Stomach (tissue), 9 donors: Measurements from ENCODE around the gene RINL. TPM values are rescaled to one million over a fixed set of nuclear protein-coding genes. Genes with fewer than 3 reads are reported as not detected.
"Not testable (repeated sequence)": the region's sequence is repeated elsewhere in the genome, so short reads cannot be mapped to it uniquely, and the experiment has no call there.

Experiments used
- DNase-seq, 2 donors: peaks; one replicate each; pipeline versions ENCODE4 v3.0.0 to v3.0.0-alpha.2; 2013 to 2019
- H3K27ac ChIP-seq, 5 donors: fragments of 200-600 bp in 4 of 5; sonication (generic) in 4 of 5; one replicate each; pipeline ENCODE4 v1.5.1; 2013 to 2019; ENCODE audit warnings: mild to moderate bottlenecking in 1 of 5, moderate library complexity in 1 of 5
- H3K27me3 ChIP-seq, 3 donors: fragments of 200-600 bp; sonication (generic); one replicate each; pipeline ENCODE4 v1.5.1; 2017 to 2019; ENCODE audit warnings: mixed run types in 1 of 3
- H3K36me3 ChIP-seq, 4 donors: fragments of 200-600 bp; sonication (generic); 1 replicate in 3 of 4; 2 replicates in 1 of 4; pipeline ENCODE4 v1.5.1; 2016 to 2019
- H3K4me1 ChIP-seq, 4 donors: fragments of 200-600 bp; sonication (generic); one replicate each; pipeline ENCODE4 v1.5.1; 2016 to 2019
- H3K4me3 ChIP-seq, 4 donors: fragments of 200-600 bp; sonication (generic) in 3 of 4; one replicate each; pipeline ENCODE4 v1.5.1; 2016 to 2019; ENCODE audit warnings: mild to moderate bottlenecking in 1 of 4
- H3K9me3 ChIP-seq, 4 donors: fragments of 200-600 bp; sonication (generic); one replicate each; pipeline ENCODE4 v1.5.1; 2016 to 2019
- EP300 ChIP-seq: sonication (generic); formaldehyde crosslinking; IDR thresholded peaks from one replicate; pipeline ENCODE4 v1.6.1; 2017; ENCODE audit warnings: antibody characterized with exemption
- POLR2A ChIP-seq, 4 donors: fragments of 450-650 bp; IDR thresholded peaks; one replicate each; pipeline ENCODE4 v1.6.1; 2016; ENCODE audit warnings: antibody characterized with exemption in 4 of 4, control low read depth in 2 of 4, mild to moderate bottlenecking in 1 of 4, moderate library complexity in 1 of 4
- POLR2AphosphoS5 ChIP-seq, 3 donors: sonication (generic); formaldehyde crosslinking; IDR thresholded peaks; one replicate each; pipeline ENCODE4 v1.6.1; 2016; ENCODE audit warnings: antibody characterized with exemption in 3 of 3
- WGBS, 5 donors: extraction: QIAGEN DNeasy Blood & Tissue Kit in 3 of 5; methylation state at CpG; one replicate each; pipeline versions ENCODE4 v1.1.5 to v1.1.7; 2013 to 2018; 5-methylcytosine and 5-hydroxymethylcytosine counted together
- intact Hi-C: fragments of 100-400 bp; cut with DNase I; formaldehyde crosslinking; loops from one replicate; pipeline ENCODE4 v1.15.1; 2023; ENCODE audit warnings: low total_unique reads
- polyA plus RNA-seq, 3 donors: library from polyadenylated mRNA; stranded (reverse); fragments of 200-250 nt; gene quantifications; one replicate each; pipeline ENCODE4 v1.2.3, GENCODE V29; 2013
- total RNA-seq, 5 donors: library from RNA; depleted of rRNA; stranded (reverse); fragments of >200 nt; gene quantifications; one replicate each; pipeline versions ENCODE4 v1.1.0 to v1.2.3, GENCODE V29; 2014 to 2016
- TF ChIP-seq, protein P1 (sequence below), 7 experiments: fragments of 450-650 bp in 4 of 7; fragments of 200-600 bp in 3 of 7; sonication (generic) in 3 of 7; IDR thresholded peaks; one replicate each; pipeline ENCODE4 v1.5.1; 2016 to 2019; ENCODE audit warnings: antibody characterized with exemption in 7 of 7, control low read depth in 2 of 7, mild to moderate bottlenecking in 1 of 7
- donor health status: healthy with polysubstance abuse.
- donor health status: Bipolar disorder and iron deficiency.
- donor health status: healthy.

Gene RINL
- total and polyA plus RNA-seq, 8 donors: 1.8 to 10.0 (median 6.9) TPM; not detected in 1

DNA sequence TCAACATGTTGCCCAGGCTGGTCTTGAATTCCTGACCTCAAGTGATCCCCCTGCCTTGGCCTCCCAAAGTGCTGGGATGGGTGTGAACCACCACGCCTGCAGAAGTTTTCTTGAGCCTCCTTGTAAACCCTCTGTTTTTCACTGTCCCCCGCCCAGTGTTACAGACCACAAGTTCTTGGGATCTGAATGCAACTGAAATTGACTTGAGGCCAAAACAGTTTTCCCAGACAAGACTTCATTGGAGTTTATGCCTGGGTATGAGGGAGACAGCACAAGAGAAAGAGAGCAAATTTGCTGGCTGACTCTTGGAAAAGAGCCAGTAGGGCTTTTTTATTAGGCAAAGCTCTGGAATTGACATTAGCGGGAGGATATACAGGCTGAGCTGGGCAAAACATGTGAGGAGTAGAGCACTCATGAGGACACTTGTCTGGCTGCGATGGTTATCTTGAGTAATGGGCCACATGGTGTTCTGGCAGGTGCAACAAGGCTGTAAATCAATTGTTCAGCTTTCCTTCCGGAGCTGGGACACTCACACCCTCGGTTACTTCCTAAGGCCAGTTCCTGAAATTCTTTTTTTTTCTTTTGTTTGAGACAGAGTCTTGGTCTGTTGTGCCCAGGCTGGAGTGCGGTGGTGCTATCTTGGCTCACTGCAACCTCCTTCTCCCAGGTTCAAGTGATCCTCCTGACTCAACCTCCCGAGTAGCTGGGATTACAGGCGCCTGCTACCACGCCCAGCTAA, 15.6 kb downstream of the RINL start:
- no peaks in the 10 kb centered on the region for H3K27me3 ChIP-seq
- no peaks in the 10 kb centered on the region for H3K9me3 ChIP-seq
- DNase-seq: peak in 1 of 2 donors; percentile 81
- intact Hi-C loops: no loop called here
- H3K36me3 ChIP-seq: no peaks in the 10 kb centered on the region
- WGBS, 5 donors: 52 to 62% (median 55%) methylated on average over 10 of the region's 10 CpGs
- H3K4me3 ChIP-seq: no peak overlapping the region
- H3K4me1 ChIP-seq: peaks cover 7 to 41% (median 35%) of the 10 kb centered on the region in 4 donors
- no peak for TF ChIP-seq POLR2AphosphoS5 (IDR thresholded peaks at IDR 0.05)
- no peak for TF ChIP-seq POLR2A (IDR thresholded peaks at IDR 0.05)
- no peak for TF ChIP-seq EP300
- TF ChIP-seq, protein P1, sequence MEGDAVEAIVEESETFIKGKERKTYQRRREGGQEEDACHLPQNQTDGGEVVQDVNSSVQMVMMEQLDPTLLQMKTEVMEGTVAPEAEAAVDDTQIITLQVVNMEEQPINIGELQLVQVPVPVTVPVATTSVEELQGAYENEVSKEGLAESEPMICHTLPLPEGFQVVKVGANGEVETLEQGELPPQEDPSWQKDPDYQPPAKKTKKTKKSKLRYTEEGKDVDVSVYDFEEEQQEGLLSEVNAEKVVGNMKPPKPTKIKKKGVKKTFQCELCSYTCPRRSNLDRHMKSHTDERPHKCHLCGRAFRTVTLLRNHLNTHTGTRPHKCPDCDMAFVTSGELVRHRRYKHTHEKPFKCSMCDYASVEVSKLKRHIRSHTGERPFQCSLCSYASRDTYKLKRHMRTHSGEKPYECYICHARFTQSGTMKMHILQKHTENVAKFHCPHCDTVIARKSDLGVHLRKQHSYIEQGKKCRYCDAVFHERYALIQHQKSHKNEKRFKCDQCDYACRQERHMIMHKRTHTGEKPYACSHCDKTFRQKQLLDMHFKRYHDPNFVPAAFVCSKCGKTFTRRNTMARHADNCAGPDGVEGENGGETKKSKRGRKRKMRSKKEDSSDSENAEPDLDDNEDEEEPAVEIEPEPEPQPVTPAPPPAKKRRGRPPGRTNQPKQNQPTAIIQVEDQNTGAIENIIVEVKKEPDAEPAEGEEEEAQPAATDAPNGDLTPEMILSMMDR (IDR thresholded peaks at IDR 0.05): no peak
- peak overlapping the region in 4 of 5 donors; percentile 5 to 66 (median 44) for H3K27ac ChIP-seq

GRCh38 chr19:38861368-38861767, 16.7 kb downstream of the RINL start:
- Histone ChIP-seq H3K4me1 (peaks cover 7 to 46% (median 38%) of the 10 kb centered on the region in 4 donors), H3K9me3 (no peaks in the 10 kb centered on the region), H3K27ac (no peak overlapping the region), H3K4me3 (no peak overlapping the region), H3K27me3 (no peaks in the 10 kb centered on the region), H3K36me3 (no peaks in the 10 kb centered on the region)
- no peak for TF ChIP-seq POLR2A (IDR thresholded peaks at IDR 0.05)
- TF ChIP-seq, protein P1 (IDR thresholded peaks at IDR 0.05): no peak
- no peak for TF ChIP-seq POLR2AphosphoS5 (IDR thresholded peaks at IDR 0.05)
- no peak for TF ChIP-seq EP300
- WGBS, 5 donors: 90 to 100% (median 98%) methylated on average over 3 of the region's 3 CpGs
- no peak for DNase-seq
- intact Hi-C loops: no loop called here

GRCh38 chr19:38859631-38860204, 18.4 kb downstream of the RINL start:
- 61 to 70% (median 64%) methylated on average over 21 of the region's 21 CpGs for WGBS, 5 donors
- intact Hi-C loops, DNase-seq, H3K27me3 ChIP-seq, H3K4me3 ChIP-seq, H3K36me3 ChIP-seq, H3K9me3 ChIP-seq: not testable (repeated sequence)
- peak overlapping the region in 1 of 5 donors; percentile 20 for H3K27ac ChIP-seq
- H3K4me1 ChIP-seq: peaks cover 7 to 34% (median 31%) of the 10 kb centered on the region in 4 donors

GRCh38 chr19:38856813-38857212, 21.3 kb downstream of the RINL start:
- Histone ChIP-seq H3K27me3 (no peaks in the 10 kb centered on the region), H3K27ac (peak overlapping the region in 1 of 5 donors; percentile 56), H3K36me3 (no peaks in the 10 kb centered on the region), H3K4me1 (peaks cover 5 to 24% (median 15%) of the 10 kb centered on the region in 4 donors), H3K4me3 (no peak overlapping the region), H3K9me3 (no peaks in the 10 kb centered on the region)
- WGBS, 5 donors: 76 to 88% (median 82%) methylated on average over 3 of the region's 3 CpGs
- intact Hi-C loops: no loop called here
- no peak for DNase-seq
- TF ChIP-seq EP300 (no peak), POLR2A (IDR thresholded peaks at IDR 0.05) (no peak), POLR2AphosphoS5 (IDR thresholded peaks at IDR 0.05) (no peak)
- TF ChIP-seq, protein P1 (IDR thresholded peaks at IDR 0.05): no peak

DNA sequence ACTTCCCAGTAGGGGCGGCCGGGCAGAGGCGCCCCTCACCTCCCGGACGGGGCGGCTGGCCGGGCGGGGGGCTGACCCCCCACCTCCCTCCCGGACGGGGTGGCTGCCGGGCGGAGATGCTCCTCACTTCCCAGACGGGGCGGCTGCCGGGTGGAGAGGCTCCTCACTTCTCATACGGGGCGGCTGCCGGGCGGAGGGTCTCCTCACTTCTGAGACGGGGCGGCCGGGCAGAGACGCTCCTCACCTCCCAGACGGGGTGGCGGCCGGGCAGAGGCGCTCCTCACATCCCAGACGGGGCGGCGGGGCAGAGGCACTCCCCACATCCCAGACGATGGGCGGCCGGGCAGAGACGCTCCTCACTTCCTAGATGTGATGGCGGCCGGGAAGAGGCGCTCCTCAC, 22.3 kb downstream of the RINL start:
- H3K4me3 ChIP-seq, intact Hi-C loops, DNase-seq, H3K9me3 ChIP-seq, H3K27ac ChIP-seq, H3K36me3 ChIP-seq, H3K27me3 ChIP-seq: not testable (repeated sequence)
- H3K4me1 ChIP-seq: peaks cover 14 to 28% (median 22%) of the 10 kb centered on the region in 4 donors
- WGBS, 5 donors: 90 to 99% (median 97%) methylated on average over 6 to 25 of the region's 37 CpGs

DNA sequence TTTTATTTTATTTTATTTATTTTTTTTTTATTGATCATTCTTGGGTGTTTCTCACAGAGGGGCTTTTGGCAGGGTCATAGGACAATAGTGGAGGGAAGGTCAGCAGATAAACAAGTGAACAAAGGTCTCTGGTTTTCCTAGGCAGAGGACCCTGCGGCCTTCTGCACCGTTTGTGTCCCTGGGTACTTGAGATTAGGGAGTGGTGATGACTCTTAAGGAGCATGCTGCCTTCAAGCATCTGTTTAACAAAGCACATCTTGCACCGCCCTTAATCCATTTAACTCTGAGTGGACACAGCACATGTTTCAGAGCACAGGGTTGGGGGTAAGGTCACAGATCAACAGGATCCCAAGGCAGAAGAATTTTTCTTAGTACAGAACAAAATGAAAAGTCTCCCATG, 23.1 kb downstream of the RINL start:
- H3K27me3 ChIP-seq, H3K27ac ChIP-seq, H3K9me3 ChIP-seq, H3K36me3 ChIP-seq, intact Hi-C loops, H3K4me3 ChIP-seq, DNase-seq: not testable (repeated sequence)
- WGBS, 5 donors: 42 to 78% (median 60%) methylated on average over 2 to 3 of the region's 3 CpGs
- peaks cover 14 to 30% (median 21%) of the 10 kb centered on the region in 4 donors for H3K4me1 ChIP-seq
